IPS-18c (cell line): ENCODE results near the gene B3GAT3.
A peak's percentile ranks its signal among the peaks of the same experiment; 100 is the strongest.
"Not testable (repeated sequence)": the region's sequence is repeated elsewhere in the genome, so short reads cannot be mapped to it uniquely, and the experiment has no call there.

ENCODE experiments used
- H3K4me3 ChIP-seq: 2 replicates; pipeline ENCODE4 v1.7.0; 2013; ENCODE audit warnings: low read depth, mild to moderate bottlenecking, low read length, moderate library complexity; ENCODE audit not compliant: insufficient read depth
- H3K9me3 ChIP-seq: one replicate; pipeline ENCODE4 v1.6.1; 2013; ENCODE audit warnings: mild to moderate bottlenecking, low read length, moderate library complexity; ENCODE audit not compliant: control insufficient read depth, insufficient read depth

Gene B3GAT3

GRCh38 chr11:62648185-62648966 lies 26.6 kb upstream of the B3GAT3 start:
- no peak overlapping the region for H3K4me3 ChIP-seq
- no peaks in the 10 kb centered on the region for H3K9me3 ChIP-seq

DNA sequence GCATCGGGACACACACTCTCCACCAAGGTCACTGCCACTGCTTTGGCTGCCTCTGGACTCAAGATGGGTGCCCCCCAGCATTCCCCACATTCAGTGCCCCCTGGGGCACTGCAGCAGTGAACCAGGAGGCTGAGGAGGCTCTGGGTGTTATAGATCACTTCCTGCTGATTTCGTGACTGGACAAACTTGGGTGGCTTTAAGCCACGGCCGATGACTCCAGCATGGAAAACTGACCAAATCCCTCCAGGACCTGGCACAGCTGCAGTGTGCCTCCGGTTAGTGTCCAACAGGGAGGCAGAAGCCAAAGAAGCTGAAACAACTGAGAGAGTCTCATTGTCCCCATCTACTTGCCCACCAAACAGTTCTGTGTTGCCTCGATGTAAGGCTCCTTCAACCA lies 25.8 kb upstream of the B3GAT3 start:
- Histone ChIP-seq H3K4me3 (no peak overlapping the region), H3K9me3 (no peaks in the 10 kb centered on the region)

GRCh38 chr11:62646825-62647608 lies 25.2 kb upstream of the B3GAT3 start:
- H3K4me3 ChIP-seq: no peak overlapping the region
- no peaks in the 10 kb centered on the region for H3K9me3 ChIP-seq

DNA sequence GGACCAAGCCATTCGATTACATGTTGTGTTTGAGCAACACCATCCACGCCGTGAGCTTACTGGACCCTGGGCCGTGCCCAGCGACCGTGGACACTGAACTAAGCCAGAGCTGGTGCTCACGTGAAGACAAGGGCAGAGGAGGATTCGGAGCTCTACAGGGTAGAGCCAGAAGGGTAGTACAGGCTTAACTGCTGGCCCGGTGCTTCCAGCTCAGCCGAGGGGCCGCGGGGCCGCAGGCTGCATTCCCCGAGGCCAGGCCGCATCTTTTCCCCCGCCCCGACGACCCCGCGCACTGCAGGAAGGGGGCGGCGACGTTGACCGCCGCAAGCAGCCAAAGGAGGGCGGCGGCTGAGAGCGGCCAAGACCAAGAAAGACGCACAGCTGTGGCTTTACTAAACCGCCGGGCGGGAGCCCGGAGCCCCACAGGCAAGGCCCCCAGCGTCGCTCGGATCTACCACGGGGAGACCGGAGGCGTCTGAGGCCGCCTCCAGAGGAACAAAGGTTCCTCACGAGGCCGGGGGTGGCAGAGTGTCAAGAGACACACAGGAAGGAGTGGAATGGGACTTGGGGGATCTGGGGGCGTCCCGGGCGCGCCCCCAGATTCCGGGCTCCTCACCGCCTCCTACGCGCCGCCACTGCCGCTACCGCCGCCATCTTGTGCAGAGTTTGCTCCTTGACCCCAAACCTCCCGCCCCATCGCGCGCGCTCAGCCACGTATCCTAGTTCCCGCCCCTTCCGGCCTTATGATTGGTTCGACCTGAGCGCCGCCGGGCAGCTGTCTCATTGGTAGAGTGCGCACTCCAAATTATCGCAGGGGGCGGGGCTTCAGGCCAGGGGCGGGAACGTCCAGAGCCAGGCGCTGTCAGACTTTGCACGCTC lies 24.4 kb upstream of the B3GAT3 start, which contains the start of gene GANAB:
Gene GANAB (minus strand): TSS at position 668 of the 879 bp plus-strand sequence. CDS start 14 bp downstream, at position 654.
- peak within 1 kb of the TSS; percentile 93 for H3K4me3 ChIP-seq

GRCh38 chr11:62645671-62645945 lies 23.8 kb upstream of the B3GAT3 start:
- H3K9me3 ChIP-seq: no peaks in the 10 kb centered on the region
- peak overlapping the region; percentile 93 for H3K4me3 ChIP-seq

More for the DNA sequence above, 24.4 kb upstream of the B3GAT3 start, which contains the start of gene GANAB:
- no peaks in the 10 kb centered on the region for H3K9me3 ChIP-seq

- Histone ChIP-seq H3K4me3 (no peak overlapping the region), H3K9me3 (no peaks in the 10 kb centered on the region)
These were observed 22.4 kb upstream of the B3GAT3 start for GRCh38 chr11:62644220-62644619.

GRCh38 chr11:62632492-62632891 lies 10.7 kb upstream of the B3GAT3 start:
- H3K9me3 ChIP-seq: no peaks in the 10 kb centered on the region
- no peak overlapping the region for H3K4me3 ChIP-seq

DNA sequence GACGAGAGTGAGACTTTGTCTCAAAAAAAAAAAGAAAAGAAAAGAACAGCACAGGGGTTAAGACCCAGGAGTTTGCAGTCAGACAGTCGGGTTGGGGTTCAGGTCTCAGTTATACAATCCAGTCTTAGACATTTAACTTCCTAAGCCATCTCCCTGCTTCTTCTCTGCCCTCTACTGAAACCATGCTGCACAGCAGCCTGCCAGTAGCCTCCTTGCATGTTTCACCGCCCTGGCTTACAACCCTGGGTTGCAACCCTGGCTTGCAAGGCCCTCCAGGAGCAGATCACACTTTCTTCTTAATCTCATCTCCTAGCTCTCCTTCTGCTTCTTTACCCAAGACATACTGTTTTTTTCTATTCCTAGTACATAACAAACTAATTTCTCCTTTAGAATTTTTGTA lies 5.9 kb upstream of the B3GAT3 start:
- Histone ChIP-seq H3K4me3 (no peak overlapping the region), H3K9me3 (no peaks in the 10 kb centered on the region)

DNA sequence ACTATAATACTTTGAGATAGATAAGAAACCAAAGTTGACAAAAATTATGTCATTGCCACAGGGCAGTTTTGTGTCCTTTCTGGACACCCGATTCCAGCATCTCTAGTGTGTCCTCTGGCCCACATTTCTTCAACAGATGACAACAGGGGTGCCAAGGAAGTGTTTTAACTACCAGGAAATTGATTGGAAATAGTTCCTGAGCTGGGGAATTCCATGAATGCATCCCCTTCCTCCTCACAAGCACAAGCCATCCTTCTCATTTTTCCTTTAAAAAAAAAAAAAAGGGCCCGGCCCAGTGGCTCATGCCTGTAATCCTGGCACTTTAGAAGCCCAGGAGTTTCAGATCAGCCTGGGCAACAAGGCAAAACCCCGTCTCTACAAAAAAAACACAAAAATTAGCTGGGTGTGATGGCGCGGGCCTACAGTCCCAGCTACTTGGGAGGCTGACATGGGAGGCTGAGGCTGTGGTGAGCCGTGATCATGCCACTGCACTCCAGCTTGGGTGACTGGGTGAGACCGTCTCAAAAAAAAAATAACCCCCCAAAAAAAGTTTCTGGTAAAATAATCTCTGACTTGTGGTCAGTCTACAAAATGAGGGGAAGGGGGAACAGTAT lies 797 bp upstream of the B3GAT3 start:
- Histone ChIP-seq H3K4me3 (peak overlapping the region; percentile 20; the same call in 1 of the 2 replicates), H3K9me3 (no peaks in the 10 kb centered on the region)

DNA sequence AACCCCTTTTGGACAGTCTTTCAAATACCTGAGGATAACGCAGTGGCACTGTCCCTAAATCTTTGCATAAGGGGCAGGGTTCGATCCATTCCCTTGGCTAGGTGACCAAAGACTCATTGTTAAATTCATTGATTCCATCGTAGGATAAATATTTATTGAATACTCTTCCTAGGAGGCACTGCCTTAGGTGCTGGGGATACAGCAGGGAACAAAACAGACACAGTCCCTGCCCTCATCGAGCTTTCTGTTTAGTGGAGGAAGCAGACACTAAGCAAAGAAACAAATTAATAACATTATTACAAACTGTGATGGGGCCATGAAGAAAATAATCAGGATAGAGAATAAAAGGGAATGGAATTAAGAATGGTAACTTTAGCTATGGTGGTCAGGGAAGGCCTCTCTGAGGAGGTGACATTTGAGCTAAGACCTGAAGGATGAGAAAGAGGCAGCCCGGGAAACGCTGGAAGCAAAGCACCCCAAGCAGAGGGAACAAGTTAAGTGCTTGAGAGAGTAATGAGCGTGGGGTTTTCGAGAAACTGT lies 689 bp downstream of the B3GAT3 start:
- H3K4me3 ChIP-seq: peak overlapping the region; percentile 93
- no peaks in the 10 kb centered on the region for H3K9me3 ChIP-seq

DNA sequence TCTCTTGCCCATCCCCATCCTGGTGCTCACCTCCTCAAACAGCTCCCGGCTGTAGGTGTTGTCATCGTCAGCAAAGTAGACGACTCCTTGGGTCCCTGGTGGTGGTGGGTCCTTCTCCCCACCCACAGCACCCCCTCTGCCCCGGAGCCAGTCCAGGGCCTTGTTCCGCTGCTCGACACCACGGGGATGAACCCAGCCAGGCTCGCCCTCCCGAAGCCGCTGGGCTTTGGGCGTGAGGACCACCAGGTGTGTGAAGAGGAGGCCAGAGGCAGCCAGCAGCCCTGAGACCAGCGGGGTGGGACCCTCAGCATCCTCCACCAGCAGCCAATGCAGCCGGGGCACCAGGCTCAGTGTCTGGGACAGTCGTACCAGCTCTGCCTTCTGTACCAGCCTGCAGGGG lies 4.8 kb downstream of the B3GAT3 start:
- not testable (repeated sequence) for H3K4me3 ChIP-seq, H3K9me3 ChIP-seq

GRCh38 chr11:62615521-62615920 lies 6.3 kb downstream of the B3GAT3 start:
- H3K9me3 ChIP-seq: no peaks in the 10 kb centered on the region
- no peak overlapping the region for H3K4me3 ChIP-seq

GRCh38 chr11:62614275-62614674 lies 7.5 kb downstream of the B3GAT3 start:
- H3K9me3 ChIP-seq: no peaks in the 10 kb centered on the region
- H3K4me3 ChIP-seq: no peak overlapping the region

DNA sequence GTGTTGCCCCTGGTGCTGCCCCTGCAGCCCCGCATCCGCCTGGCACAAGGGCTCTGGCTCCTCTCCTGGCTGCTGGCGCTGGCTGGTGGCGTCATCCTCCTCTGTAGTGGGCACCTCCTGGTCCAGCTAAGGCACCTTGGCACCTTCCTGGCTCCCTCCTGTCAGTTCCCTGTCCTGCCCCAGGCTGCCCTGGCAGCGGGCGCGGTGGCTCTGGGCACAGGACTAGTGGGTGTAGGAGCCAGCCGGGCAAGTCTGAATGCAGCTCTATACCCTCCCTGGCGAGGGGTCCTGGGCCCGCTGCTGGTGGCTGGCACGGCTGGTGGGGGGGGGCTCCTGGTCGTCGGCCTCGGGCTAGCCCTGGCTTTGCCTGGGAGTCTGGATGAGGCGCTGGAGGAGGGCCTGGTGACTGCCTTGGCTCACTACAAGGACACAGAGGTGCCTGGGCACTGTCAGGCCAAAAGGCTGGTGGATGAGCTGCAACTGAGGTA lies 8.5 kb downstream of the B3GAT3 start:
- H3K9me3 ChIP-seq: no peaks in the 10 kb centered on the region
- peak overlapping the region; percentile 38 for H3K4me3 ChIP-seq

DNA sequence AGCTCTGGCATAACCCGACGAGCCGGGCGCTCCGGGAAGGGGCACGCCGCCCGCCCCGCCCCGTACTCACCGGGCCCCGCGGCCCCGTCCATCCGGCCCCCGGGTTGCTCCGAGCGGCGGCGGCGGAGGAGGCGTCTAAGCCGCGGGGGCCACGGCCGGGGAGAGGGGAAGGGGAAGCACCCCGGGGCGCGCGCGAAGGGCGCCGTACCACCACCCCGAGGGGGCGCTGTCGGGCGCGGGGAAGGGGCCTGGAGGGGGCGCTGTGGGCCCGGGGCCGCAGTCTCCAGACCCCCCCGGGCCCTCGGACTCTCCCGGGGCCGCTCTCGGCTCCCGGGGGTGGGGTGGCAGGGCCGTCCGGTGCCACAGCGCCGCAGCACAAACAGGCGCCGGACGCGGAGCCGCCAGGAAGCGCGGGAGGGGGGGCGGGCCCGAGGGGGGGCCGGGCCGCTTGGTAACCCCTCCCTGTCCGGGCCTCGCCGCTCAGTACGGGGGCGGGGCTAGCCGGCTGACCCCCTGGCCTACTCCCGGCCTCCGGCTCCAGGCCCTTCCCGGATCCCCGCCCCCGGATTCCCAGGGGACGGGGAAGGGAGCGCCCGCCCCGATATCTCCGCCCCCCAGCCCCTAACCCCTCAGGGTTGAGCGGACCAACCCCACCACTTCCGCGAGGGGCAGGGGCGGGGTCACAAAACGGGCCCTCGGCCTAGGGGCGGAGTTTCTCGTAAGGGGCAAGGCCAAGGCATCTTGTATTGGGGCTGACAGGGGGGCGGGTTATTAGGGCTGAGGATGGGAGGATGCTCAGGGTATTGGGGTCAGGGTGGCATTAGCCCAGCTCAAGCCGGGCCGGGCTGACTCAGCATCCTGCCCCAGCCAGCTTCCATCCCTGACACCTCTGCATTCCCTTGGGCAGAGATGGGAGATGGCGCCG lies 9.2 kb downstream of the B3GAT3 start, which contains the start of the genes EML3 and ROM1:
Gene EML3 (minus strand): TSS at position 410 of the 925 bp plus-strand sequence. CDS start 318 bp downstream, at position 92.
Gene ROM1 (plus strand): TSS at position 892 of the 925 bp plus-strand sequence. CDS start 25 bp downstream, at position 917.
- Histone ChIP-seq H3K4me3 (peak within 1 kb of the TSS; percentile 71), H3K9me3 (no peaks in the 10 kb centered on the region)
